HEK293 (cell line): ENCODE data around the gene YPEL1.

Experiments
- CTCF ChIP-seq: fragments of 450-650 bp; formaldehyde crosslinking; IDR thresholded peaks from 2 replicates; pipeline ENCODE4 v1.5.1; 2016; ENCODE audit warnings: missing biosample characterization, missing genetic modification characterization
- MZF1 ChIP-seq: fragments of 450-650 bp; formaldehyde crosslinking; IDR thresholded peaks from 2 replicates; pipeline ENCODE4 v1.5.1; 2017; ENCODE audit warnings: missing biosample characterization, missing genetic modification characterization, borderline replicate concordance
- TCF7L2 ChIP-seq: IDR thresholded peaks from 2 replicates; pipeline ENCODE4 v1.6.1; 2011; ENCODE audit warnings: low read depth, mild to moderate bottlenecking, inconsistent platforms, low read length, moderate library complexity, borderline replicate concordance
- YY1 ChIP-seq: fragments of 450-650 bp; formaldehyde crosslinking; IDR thresholded peaks from 2 replicates; pipeline ENCODE4 v1.5.1; 2018; ENCODE audit warnings: missing biosample characterization, missing genetic modification characterization
- ZBTB21 ChIP-seq: fragments of 450-650 bp; formaldehyde crosslinking; IDR thresholded peaks from 2 replicates; pipeline ENCODE4 v1.5.1; 2017; ENCODE audit warnings: missing biosample characterization, missing genetic modification characterization
- ZBTB6 ChIP-seq: fragments of 450-650 bp; formaldehyde crosslinking; IDR thresholded peaks from 2 replicates; pipeline ENCODE4 v1.5.1; 2017; ENCODE audit warnings: missing biosample characterization, missing genetic modification characterization
- ZBTB7A ChIP-seq: fragments of 450-650 bp; formaldehyde crosslinking; IDR thresholded peaks from 2 replicates; pipeline ENCODE4 v1.5.1; 2016; ENCODE audit warnings: low read depth, missing biosample characterization, missing genetic modification characterization
- ZBTB8A ChIP-seq: fragments of 450-650 bp; formaldehyde crosslinking; IDR thresholded peaks from 2 replicates; pipeline ENCODE4 v1.5.1; 2016; ENCODE audit warnings: missing biosample characterization, missing genetic modification characterization
- ZNF621 ChIP-seq: fragments of 450-650 bp; formaldehyde crosslinking; IDR thresholded peaks from 2 replicates; pipeline ENCODE4 v1.5.1; 2017; ENCODE audit warnings: missing biosample characterization, missing genetic modification characterization
- ZNF747 ChIP-seq: fragments of 450-650 bp; formaldehyde crosslinking; IDR thresholded peaks from 2 replicates; pipeline ENCODE4 v1.5.1; 2016; ENCODE audit warnings: missing biosample characterization, missing genetic modification characterization
- ZSCAN30 ChIP-seq: fragments of 450-650 bp; IDR thresholded peaks from 2 replicates; pipeline ENCODE4 v1.5.1; 2018; ENCODE audit warnings: missing biosample characterization, mild to moderate bottlenecking, missing genetic modification characterization, moderate library complexity
- TF ChIP-seq, protein P1 (sequence below): fragments of 450-650 bp; formaldehyde crosslinking; IDR thresholded peaks from 2 replicates; pipeline ENCODE4 v1.5.1; 2016; ENCODE audit warnings: missing biosample characterization, missing genetic modification characterization

DNA sequence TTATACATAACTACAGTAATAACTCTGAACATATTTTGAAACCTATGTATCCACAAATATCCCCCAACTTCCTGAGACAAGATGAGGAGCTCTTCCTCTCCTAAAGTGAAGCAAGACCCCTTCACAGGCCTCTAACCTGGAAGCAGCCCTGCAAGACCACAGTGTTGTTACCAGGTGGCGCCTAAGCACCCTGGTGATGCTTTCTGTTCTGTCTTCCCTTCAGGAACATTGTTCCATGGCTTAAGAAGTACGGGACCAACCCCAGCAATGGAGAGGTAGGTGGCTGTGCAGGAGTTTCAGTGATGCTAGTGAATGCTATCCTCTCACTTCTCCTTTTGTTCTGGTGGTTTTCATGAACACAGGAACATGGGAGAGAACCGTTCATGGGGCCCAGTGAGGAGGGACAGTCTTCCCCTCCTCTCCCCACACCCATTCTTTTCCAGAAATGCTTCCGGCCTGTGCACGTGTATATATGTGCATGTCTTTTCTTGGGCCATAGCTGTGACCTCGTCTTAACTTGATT is 63.4 kb downstream of the YPEL1 start:
- TF ChIP-seq CTCF (tag by site-specific recombination) = no peak
- TF ChIP-seq, protein P1, sequence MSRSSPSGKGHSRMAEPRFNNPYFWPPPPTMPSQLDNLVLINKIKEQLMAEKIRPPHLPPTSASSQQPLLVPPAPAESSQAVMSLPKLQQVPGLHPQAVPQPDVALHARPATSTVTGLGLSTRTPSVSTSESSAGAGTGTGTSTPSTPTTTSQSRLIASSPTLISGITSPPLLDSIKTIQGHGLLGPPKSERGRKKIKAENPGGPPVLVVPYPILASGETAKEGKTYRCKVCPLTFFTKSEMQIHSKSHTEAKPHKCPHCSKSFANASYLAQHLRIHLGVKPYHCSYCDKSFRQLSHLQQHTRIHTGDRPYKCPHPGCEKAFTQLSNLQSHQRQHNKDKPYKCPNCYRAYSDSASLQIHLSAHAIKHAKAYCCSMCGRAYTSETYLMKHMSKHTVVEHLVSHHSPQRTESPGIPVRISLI (tag by site-specific recombination) = no peak
- no peak for TF ChIP-seq ZSCAN30 (tag by site-specific recombination)
- no peak for TF ChIP-seq ZBTB21 (tag by site-specific recombination)
- no peak for TF ChIP-seq ZBTB6
- TF ChIP-seq ZBTB8A (tag by site-specific recombination) = no peak
- TF ChIP-seq MZF1 (tag by site-specific recombination) = no peak
- no peak for TF ChIP-seq YY1 (tag by site-specific recombination)
- TF ChIP-seq ZNF747 = no peak
- no peak for TF ChIP-seq TCF7L2
- TF ChIP-seq ZBTB7A (tag by site-specific recombination) = no peak
- TF ChIP-seq ZNF621 (tag by site-specific recombination) = no peak
